Ramos (cell line): ENCODE data around the gene HEXD.
"Not testable (repeated sequence)": the region's sequence is repeated elsewhere in the genome, so short reads cannot be mapped to it uniquely, and the experiment has no call there.

Experiments
- in situ Hi-C: fragments of 300-500 bp; cut with MboI; formaldehyde crosslinking; loops from one replicate; pipeline ENCODE4 v1.14.3; 2022; ENCODE audit warnings: low sequenced_read_pairs; ENCODE audit not compliant: unreplicated experiment

Gene HEXD

DNA sequence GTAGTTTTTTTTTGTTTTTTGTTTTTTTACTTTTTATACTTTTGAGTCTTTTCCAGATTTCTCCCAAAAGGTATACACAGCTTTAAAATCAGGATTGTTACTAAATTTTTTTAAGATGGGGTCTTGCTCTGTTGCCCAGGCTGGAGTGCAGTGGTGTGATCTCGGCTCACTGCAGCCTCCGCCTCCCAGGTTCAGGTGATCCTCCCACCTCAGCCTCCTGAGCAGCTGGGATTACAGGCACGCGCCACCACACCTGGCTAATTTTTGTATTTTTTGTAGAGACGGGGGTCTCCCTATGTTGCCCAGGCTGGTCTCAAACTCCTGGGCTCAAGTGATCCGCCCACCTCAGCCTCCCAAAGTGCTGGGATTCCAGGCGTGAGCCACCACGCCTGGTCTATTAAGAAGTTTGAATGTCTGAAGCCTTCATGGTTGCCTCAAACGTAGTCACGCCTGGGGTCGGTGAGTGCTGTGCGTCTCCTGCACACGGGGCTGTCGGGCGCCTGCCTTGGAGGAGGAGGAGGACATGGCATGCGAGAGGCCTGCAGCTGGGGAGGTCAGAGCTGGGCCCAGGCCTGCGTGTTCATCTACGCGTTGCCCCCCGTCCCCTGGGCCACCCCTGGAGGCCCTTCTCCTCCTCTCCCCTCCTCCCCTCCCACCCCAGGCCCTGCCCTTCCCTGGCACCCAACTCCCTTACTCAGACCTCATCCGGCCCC, 35.8 kb upstream of the HEXD start:
- in situ Hi-C loops, result not testable (repeated sequence)

DNA sequence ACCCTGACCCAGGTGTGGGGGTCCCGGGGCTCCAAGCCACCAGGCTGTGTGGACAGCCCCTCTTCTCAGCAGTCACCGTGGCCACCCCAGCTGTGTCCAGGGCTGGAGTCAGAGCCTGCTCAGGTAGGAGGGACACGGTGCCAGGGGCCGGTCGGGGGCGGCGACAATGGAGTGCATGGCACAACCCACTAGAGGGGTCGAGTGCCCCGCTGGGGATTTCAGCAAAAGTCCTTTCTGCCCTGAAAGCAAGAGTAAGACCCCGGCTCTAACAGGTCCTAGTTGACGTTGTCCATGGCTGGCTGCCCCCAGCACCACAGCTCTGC, 35.3 kb upstream of the HEXD start:
- in situ Hi-C loops, result no loop called here

DNA sequence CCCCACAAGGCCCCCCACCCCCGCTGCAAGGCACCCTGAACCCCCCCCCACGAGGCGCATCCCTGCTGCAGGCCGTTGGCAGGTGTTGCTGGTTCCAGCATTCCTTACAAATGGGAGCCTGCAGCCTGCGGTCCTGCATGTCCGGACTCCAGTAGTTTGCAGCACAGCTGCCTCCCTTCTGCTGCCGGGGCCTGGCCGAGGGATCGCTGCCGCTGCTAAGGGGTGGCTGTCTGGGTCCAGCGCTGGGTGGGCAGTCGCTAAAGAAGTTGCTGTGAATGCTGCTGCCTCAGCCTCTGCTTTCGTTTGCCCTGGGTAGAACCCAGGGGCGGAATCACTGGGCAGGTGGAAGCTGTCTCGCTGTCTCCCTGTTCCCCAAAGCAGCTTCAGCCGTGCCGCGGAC, 34.7 kb upstream of the HEXD start:
- in situ Hi-C loops, result no loop called here

DNA sequence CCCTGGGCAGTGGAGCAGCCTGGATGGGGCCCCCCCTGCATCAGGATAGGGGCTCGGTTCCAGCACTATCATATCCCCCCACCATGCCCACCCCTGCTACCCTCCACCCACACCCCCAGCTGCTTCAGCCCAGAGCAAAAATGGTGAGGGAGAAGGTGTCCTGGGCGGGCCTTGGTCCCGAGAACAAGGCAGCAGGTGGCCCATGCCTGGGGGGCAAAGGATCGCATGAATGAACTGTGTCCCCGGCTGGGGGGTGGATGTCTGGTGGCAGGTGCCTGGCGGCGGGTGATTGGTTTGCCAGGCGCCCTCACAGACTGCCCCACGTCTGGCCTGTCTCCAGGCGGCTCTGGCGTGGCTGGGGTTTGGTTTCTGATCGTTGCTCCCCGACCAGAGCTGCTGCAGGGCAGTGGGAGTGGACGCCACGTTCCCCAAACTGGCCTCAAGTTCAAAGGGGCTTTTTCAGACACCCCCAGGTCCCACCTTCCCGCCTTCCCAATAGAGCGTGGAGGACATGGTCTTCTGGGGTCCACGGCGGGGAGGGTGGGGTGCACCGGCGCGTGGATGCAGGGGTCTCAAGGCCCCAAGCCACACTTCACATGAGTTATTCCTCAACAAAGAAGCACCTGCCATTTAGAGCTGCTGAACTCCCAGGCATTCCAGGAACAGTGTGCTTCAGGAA, 34.0 kb upstream of the HEXD start:
- in situ Hi-C loops, result no loop called here

DNA sequence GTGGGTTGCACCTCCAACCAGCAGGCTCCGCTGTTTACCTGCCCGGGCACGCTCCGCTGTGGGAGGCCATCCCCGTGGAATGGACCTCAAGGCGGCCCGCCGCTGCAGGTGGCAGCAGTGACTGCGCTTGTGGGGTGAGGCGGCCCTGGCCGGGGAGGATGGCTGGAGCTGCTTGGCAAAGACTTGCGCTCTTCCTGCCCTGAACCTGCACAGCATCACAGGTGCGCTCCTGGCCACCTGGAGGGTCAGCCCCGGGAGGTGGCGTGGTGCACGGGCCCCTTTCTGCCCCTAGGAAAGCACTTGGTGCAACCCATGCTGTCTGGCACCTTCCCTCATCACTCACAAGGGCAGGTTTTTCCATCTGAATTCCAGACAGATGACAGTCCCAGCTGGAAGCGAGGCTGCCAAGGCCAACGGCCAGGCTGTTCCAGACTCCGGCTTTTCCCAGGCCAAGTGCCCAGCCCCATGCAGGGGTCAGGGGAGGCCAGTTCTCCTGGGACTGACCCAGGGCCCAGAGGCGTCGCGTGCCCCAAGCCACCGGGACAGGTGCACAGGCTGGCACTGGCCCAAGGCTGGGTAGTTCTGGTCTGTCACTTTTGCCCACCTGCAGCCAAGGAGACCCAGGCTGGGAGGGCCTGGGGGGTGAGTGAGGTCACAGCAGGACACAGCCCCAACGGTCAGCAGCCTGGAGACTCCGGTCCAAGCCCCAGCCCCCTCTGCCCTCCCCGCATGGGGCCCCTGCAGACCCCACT, 33.2 kb upstream of the HEXD start:
- in situ Hi-C loops, result no loop called here

- in situ Hi-C loops, result no loop called here
Measured at GRCh38 chr17:82385559-82386254, 32.4 kb upstream of the HEXD start.

- in situ Hi-C loops, result no loop called here
Measured at GRCh38 chr17:82386255-82386831, 31.8 kb upstream of the HEXD start.

- in situ Hi-C loops, result no loop called here
Measured at GRCh38 chr17:82386881-82387704, 31.1 kb upstream of the HEXD start.

GRCh38 chr17:82387705-82388106, 30.4 kb upstream of the HEXD start:
- in situ Hi-C loops, result no loop called here

GRCh38 chr17:82388223-82388921, 29.8 kb upstream of the HEXD start:
- in situ Hi-C loops, result no loop called here

DNA sequence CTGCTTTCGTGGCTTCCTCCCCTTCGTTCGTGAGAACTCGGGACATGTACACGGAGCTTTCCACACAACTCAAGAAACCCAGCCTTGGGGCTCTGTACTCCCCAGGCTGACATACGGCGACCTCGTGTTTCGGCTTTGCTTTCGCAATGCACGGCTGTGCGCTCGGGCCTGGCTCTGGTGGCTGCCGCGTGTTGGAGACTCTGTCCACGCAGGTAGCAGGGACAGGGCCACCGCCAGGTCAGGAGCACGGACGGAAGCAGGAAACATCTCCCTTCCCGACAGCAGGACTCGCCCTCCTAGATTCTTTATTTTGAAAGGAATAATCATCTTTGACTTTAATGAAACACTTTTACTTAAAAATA, 29.2 kb upstream of the HEXD start:
- in situ Hi-C loops, result no loop called here

DNA sequence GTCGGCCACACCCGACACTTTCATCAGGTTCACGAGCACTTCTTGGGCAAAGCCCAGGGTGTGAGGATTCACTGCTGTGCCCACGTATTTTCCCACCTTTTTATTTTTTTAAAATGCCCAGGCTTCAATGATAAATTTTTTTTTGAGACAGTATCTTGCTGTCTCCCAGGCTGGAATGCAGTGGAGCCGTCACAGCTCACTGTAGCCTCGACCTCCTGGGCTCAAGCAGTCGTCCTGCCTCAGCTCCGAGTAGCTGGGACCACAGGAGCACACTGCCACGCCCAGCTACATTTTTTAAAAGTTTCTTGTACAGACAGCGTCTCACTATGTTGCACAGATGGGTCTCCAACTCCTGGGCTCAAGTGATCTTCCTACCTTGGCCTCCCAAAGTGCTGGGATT, 28.8 kb upstream of the HEXD start:
- in situ Hi-C loops, result no loop called here

GRCh38 chr17:82390015-82390859, 27.9 kb upstream of the HEXD start:
- in situ Hi-C loops, result no loop called here

GRCh38 chr17:82390860-82391435, 27.2 kb upstream of the HEXD start:
- in situ Hi-C loops, result no loop called here

DNA sequence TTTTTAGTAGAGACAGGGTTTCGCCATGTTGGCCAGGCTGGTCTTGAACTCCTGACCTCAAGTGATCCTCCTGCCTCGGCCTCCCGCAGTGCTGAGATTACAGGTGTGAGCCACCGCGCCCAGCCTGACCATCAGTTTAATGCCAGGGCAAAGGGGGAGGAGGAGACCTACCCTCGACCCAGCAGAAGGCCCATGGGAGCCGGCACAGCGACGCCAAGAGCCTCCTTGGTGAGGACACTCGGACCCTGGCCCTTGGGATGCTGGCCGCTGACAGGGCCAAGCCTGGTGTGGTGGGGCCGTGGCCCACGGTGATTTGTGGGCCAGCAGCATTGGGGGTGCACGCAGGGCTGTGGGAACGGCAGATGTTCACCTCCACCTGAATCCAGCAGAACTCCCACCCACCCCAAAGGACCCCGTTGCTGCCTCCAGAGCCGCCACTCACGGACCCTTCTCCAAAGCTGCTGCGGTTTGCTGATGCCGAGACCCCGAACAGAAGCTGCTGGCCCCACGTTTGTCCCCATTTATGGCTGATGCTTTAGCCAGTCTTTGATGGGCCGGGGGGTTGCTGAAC, 26.6 kb upstream of the HEXD start:
- in situ Hi-C loops, result no loop called here

GRCh38 chr17:82392209-82392920, 25.8 kb upstream of the HEXD start:
- in situ Hi-C loops, result no loop called here

DNA sequence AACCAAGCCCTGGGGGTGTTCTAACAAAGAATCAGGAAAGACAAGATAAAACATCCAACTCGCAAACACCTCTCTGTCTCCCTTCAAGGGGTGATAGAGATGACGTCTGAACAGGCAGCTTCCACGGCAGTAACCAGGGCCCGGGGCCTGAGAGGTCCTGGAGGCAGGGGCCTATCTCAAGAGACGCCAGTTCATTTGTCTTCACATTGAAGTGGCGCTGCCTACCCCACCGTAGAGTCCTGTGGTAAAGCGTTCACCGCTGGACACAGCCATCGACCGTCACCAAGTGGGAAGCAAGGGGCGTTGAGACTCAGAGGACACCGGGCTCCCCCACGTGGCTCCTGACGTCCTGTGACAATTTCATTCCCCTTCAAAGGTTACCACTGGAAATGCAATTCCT, 25.2 kb upstream of the HEXD start:
- in situ Hi-C loops, result no loop called here
